A673 (cell line): ENCODE data around the gene NAT9.

Source experiments
- EZH2 ChIP-seq: fragments of 200-600 bp; sonication (generic); IDR thresholded peaks from 2 replicates; pipeline ENCODE4 v1.6.1; 2017; ENCODE audit warnings: borderline replicate concordance, low read depth, mild to moderate bottlenecking, mixed read lengths, antibody characterized with exemption, low read length; ENCODE audit not compliant: poor library complexity, severe bottlenecking
- TF ChIP-seq, protein P1 (sequence below): fragments of 300-800, 200-600 bp; sonication (generic); conservative IDR thresholded peaks from 2 replicates; pipeline ENCODE4 v1.5.1; 2017; ENCODE audit warnings: low read depth, mild to moderate bottlenecking, antibody characterized with exemption, low read length, moderate library complexity, mixed read lengths

DNA sequence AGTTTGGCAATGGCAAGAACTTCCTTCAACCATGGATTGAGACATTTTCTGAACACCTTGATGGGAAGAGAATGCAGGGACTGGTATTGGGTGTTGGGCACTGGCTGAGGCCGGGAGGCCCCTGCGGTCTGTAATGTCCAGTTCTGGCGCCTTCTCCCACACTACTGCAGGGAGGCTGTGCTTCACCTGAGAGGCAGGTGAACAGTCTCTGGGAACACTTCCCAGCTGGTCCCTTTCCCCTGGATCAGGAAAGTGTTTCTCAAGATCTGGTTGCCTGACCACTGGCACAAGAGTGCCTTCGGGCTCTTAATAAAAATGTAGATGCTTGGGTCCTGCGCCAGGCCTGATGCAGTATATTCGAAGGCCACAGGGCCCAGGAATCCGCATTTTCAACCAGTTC lies 28.5 kb upstream of the NAT9 start:
- TF ChIP-seq, protein P1, sequence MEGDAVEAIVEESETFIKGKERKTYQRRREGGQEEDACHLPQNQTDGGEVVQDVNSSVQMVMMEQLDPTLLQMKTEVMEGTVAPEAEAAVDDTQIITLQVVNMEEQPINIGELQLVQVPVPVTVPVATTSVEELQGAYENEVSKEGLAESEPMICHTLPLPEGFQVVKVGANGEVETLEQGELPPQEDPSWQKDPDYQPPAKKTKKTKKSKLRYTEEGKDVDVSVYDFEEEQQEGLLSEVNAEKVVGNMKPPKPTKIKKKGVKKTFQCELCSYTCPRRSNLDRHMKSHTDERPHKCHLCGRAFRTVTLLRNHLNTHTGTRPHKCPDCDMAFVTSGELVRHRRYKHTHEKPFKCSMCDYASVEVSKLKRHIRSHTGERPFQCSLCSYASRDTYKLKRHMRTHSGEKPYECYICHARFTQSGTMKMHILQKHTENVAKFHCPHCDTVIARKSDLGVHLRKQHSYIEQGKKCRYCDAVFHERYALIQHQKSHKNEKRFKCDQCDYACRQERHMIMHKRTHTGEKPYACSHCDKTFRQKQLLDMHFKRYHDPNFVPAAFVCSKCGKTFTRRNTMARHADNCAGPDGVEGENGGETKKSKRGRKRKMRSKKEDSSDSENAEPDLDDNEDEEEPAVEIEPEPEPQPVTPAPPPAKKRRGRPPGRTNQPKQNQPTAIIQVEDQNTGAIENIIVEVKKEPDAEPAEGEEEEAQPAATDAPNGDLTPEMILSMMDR: no peak
- no peak for TF ChIP-seq EZH2
